IMR-90 (cell line): ENCODE data around the gene CD320. TPM values are rescaled to one million over a fixed set of nuclear protein-coding genes. Genes with fewer than 3 reads are reported as not detected.

Experiments
- ATAC-seq: fragments of 200-7000 bp; cut with Tn5 transposase; 2 replicates; pipeline ENCODE4 v1.9.1; 2020; ENCODE audit warnings: low read depth, mild to moderate bottlenecking, moderate library complexity
- BruUV-seq: library from RNA; stranded (reverse); fragments of 400-500 nt; replicated peaks from 2 replicates; lab custom pipeline; 2021; lab: Mats Ljungman, UMichigan
- CTCF ChIA-PET: fragments of 300-600 bp; formaldehyde crosslinking; extraction: SDS; loops from one replicate; lab custom pipeline; 2021; ENCODE audit warnings: antibody characterized with exemption; lab: Yijun Ruan, JAX
- POLR2A ChIA-PET: fragments of 300-600 bp; sonication (Branson Sonifier 250); formaldehyde crosslinking; loops from one replicate; lab custom pipeline; 2022; ENCODE audit warnings: antibody characterized with exemption; ENCODE audit not compliant: unreplicated experiment; lab: Charles Lee
- DNase-seq: peaks from one replicate; pipeline ENCODE4 v3.0.0; 2013
- H2AFZ ChIP-seq: replicated peaks from 2 replicates; pipeline ENCODE3; 2013; ENCODE audit warnings: low read length, mild to moderate bottlenecking; ENCODE audit not compliant: poor library complexity
- H2AK5ac ChIP-seq: 2 replicates; pipeline ENCODE4 v1.6.1; 2013; ENCODE audit warnings: low read depth, low read length, inconsistent platforms
- H2AK9ac ChIP-seq: replicated peaks from 2 replicates; pipeline ENCODE3; 2013; ENCODE audit warnings: mild to moderate bottlenecking, low read depth, low read length, moderate library complexity; ENCODE audit not compliant: poor library complexity
- H2BK120ac ChIP-seq: 2 replicates; pipeline ENCODE4 v1.6.1; 2013; ENCODE audit warnings: low read depth, low read length, inconsistent platforms
- H2BK15ac ChIP-seq: 3 replicates; pipeline ENCODE4 v1.6.1; 2013; ENCODE audit warnings: low read depth, low read length, inconsistent platforms
- H2BK20ac ChIP-seq: 2 replicates; pipeline ENCODE4 v1.6.1; 2013; ENCODE audit warnings: low read depth, mild to moderate bottlenecking, inconsistent platforms, low read length, moderate library complexity
- H2BK5ac ChIP-seq: 2 replicates; pipeline ENCODE4 v1.6.1; 2013; ENCODE audit warnings: mild to moderate bottlenecking, low read depth, low read length, inconsistent platforms; ENCODE audit not compliant: poor library complexity, severe bottlenecking
- H3K14ac ChIP-seq: replicated peaks from 2 replicates; pipeline ENCODE4 v1.6.1; 2013; ENCODE audit warnings: low read depth, low read length, inconsistent platforms
- H3K18ac ChIP-seq: 2 replicates; pipeline ENCODE4 v1.6.1; 2013; ENCODE audit warnings: low read depth, low read length, control low read depth
- H3K23ac ChIP-seq: 2 replicates; pipeline ENCODE4 v1.6.1; 2013; ENCODE audit warnings: low read depth, low read length, inconsistent platforms
- H3K27ac ChIP-seq: 2 replicates; pipeline ENCODE4 v1.5.1; 2013; ENCODE audit warnings: mild to moderate bottlenecking, control low read depth, low read length; ENCODE audit not compliant: insufficient read depth
- H3K27me3 ChIP-seq: 2 replicates; pipeline ENCODE4 v1.6.1; 2013; ENCODE audit warnings: low read length; ENCODE audit not compliant: control insufficient read depth, insufficient read depth
- H3K36me3 ChIP-seq: 2 replicates; pipeline ENCODE4 v1.6.1; 2013; ENCODE audit warnings: low read length, mixed read lengths; ENCODE audit not compliant: control insufficient read depth, insufficient read depth
- H3K4ac ChIP-seq: 2 replicates; pipeline ENCODE4 v1.6.1; 2013; ENCODE audit warnings: low read depth, low read length, inconsistent platforms
- H3K4me1 ChIP-seq: 2 replicates; pipeline ENCODE4 v1.6.1; 2013; ENCODE audit warnings: low read length, mixed read lengths; ENCODE audit not compliant: control insufficient read depth, insufficient read depth
- H3K4me2 ChIP-seq: 2 replicates; pipeline ENCODE4 v1.6.1; 2013; ENCODE audit warnings: low read depth, mild to moderate bottlenecking, control low read depth, low read length, moderate library complexity
- H3K4me3 ChIP-seq: 2 replicates; pipeline ENCODE4 v1.5.1; 2013; ENCODE audit warnings: low read depth, mild to moderate bottlenecking, control low read depth, low read length, moderate library complexity; ENCODE audit not compliant: insufficient read depth
- H3K56ac ChIP-seq: 2 replicates; pipeline ENCODE4 v1.6.1; 2013; ENCODE audit warnings: low read length, inconsistent platforms; ENCODE audit not compliant: insufficient read depth; ENCODE audit errors: extremely low read depth
- H3K79me1 ChIP-seq, 2 experiments: 2 replicates each; pipeline ENCODE4 v1.6.1; 2013; ENCODE audit warnings: low read length in 2 of 2, inconsistent platforms in 1 of 2, low read depth in 1 of 2
- H3K9ac ChIP-seq: 2 replicates; pipeline ENCODE4 v1.6.1; 2013; ENCODE audit warnings: low read depth, low read length, control low read depth
- H3K9me1 ChIP-seq: 2 replicates; pipeline ENCODE4 v1.6.1; 2013; ENCODE audit warnings: low read length, inconsistent platforms; ENCODE audit not compliant: insufficient read depth
- H3K9me3 ChIP-seq: 2 replicates; pipeline ENCODE4 v1.6.1; 2013; ENCODE audit warnings: low read length; ENCODE audit not compliant: control insufficient read depth, insufficient read depth
- H4K20me1 ChIP-seq: 2 replicates; pipeline ENCODE4 v1.6.1; 2013; ENCODE audit warnings: low read length, inconsistent platforms; ENCODE audit not compliant: insufficient read depth
- H4K5ac ChIP-seq: 2 replicates; pipeline ENCODE4 v1.6.1; 2013; ENCODE audit warnings: mild to moderate bottlenecking, low read depth, low read length, control low read depth
- H4K8ac ChIP-seq, 2 experiments: 2 replicates each; pipeline ENCODE4 v1.6.1; 2013; ENCODE audit warnings: low read depth in 2 of 2, low read length in 2 of 2, control low read depth in 1 of 2, inconsistent platforms in 1 of 2
- H4K91ac ChIP-seq: 2 replicates; pipeline ENCODE4 v1.6.1; 2013; ENCODE audit warnings: low read depth, low read length, inconsistent platforms; ENCODE audit not compliant: insufficient read depth
- BHLHE40 ChIP-seq: fragments of 150-350 bp; IDR thresholded peaks from 2 replicates; pipeline ENCODE4 v1.6.1; 2016; ENCODE audit warnings: mild to moderate bottlenecking, low read depth, low read length
- CEBPB ChIP-seq: IDR thresholded peaks from 2 replicates; pipeline ENCODE4 v1.6.1; 2012; ENCODE audit warnings: low read depth, low read length, improper control_type of control experiment
- CHD1 ChIP-seq: IDR thresholded peaks from 2 replicates; pipeline ENCODE4 v1.6.1; 2012; ENCODE audit warnings: low read depth, low read length, improper control_type of control experiment
- FOS ChIP-seq: fragments of 150-350 bp; IDR thresholded peaks from 2 replicates; pipeline ENCODE4 v1.6.1; 2016; ENCODE audit warnings: low read depth, low read length
- MAFK ChIP-seq: IDR thresholded peaks from 2 replicates; pipeline ENCODE4 v1.6.1; 2012; ENCODE audit warnings: low read depth, low read length, improper control_type of control experiment
- MAZ ChIP-seq: IDR thresholded peaks from 2 replicates; pipeline ENCODE4 v1.6.1; 2012; ENCODE audit warnings: low read depth, mild to moderate bottlenecking, low read length, improper control_type of control experiment, moderate library complexity, borderline replicate concordance
- MXI1 ChIP-seq: IDR thresholded peaks from 2 replicates; pipeline ENCODE4 v1.6.1; 2012; ENCODE audit warnings: low read depth, mild to moderate bottlenecking, low read length, moderate library complexity, borderline replicate concordance
- NFE2L2 ChIP-seq: fragments of 150-350 bp; IDR thresholded peaks from 2 replicates; pipeline ENCODE4 v1.6.1; 2016; ENCODE audit warnings: low read depth, mild to moderate bottlenecking, low read length
- POLR2A ChIP-seq: IDR thresholded peaks from 2 replicates; pipeline ENCODE4 v1.6.1; 2012; ENCODE audit warnings: mild to moderate bottlenecking, low read depth, low read length
- RAD21 ChIP-seq: IDR thresholded peaks from 2 replicates; pipeline ENCODE4 v1.6.1; 2012; ENCODE audit warnings: low read length, improper control_type of control experiment
- RCOR1 ChIP-seq: IDR thresholded peaks from 2 replicates; pipeline ENCODE4 v1.6.1; 2012; ENCODE audit warnings: mild to moderate bottlenecking, low read length, improper control_type of control experiment; ENCODE audit not compliant: insufficient replicate concordance
- RFX5 ChIP-seq: IDR thresholded peaks from 2 replicates; pipeline ENCODE4 v1.8.0; 2012; ENCODE audit warnings: low read depth, mild to moderate bottlenecking, low read length, moderate library complexity
- SMC3 ChIP-seq: fragments of 150-350 bp; IDR thresholded peaks from 2 replicates; pipeline ENCODE4 v1.6.1; 2016; ENCODE audit warnings: low read depth, mild to moderate bottlenecking, antibody characterized with exemption, low read length, moderate library complexity
- WGBS, 2 experiments: methylation state at CpG; one replicate each; pipeline versions ENCODE4 v1.1.5 to v1.1.7; 2013; ENCODE audit warnings: missing lambda C conversion rate in 2 of 2; ENCODE audit not compliant: insufficient read length in 1 of 2; ENCODE audit errors: extremely low coverage in 2 of 2; 5-methylcytosine and 5-hydroxymethylcytosine counted together
- dilution Hi-C: fragments of 300-500 bp; cut with HindIII; formaldehyde crosslinking; loops from one replicate; pipeline ENCODE4 v1.14.3; 2018; ENCODE audit warnings: low sequenced_read_pairs; ENCODE audit not compliant: unreplicated experiment
- in situ Hi-C: fragments of 300-500 bp; cut with MboI; formaldehyde crosslinking; loops from 3 replicates; pipeline ENCODE4 v1.14.3; 2019; ENCODE audit warnings: low sequenced_read_pairs, inconsistent platforms, mixed read lengths
- intact Hi-C: fragments of 100-400 bp; cut with micrococcal nuclease; formaldehyde crosslinking; loops from 2 replicates; pipeline ENCODE4 v1.10.0; 2022
- polyA plus RNA-seq, 3 experiments: library from polyadenylated mRNA; depleted of rRNA; stranded (reverse); fragments of >200 nt; gene quantifications; 2 replicates each; pipeline ENCODE4 v1.2.3, GENCODE V29; 2012; ENCODE audit warnings: low replicate concordance in 1 of 3
- total RNA-seq: library from RNA; depleted of rRNA; stranded (reverse); fragments of >200 nt; gene quantifications from 2 replicates; pipeline ENCODE4 v1.2.3, GENCODE V29; 2012
- TF ChIP-seq, protein P1 (sequence below): fragments of 150-350 bp; IDR thresholded peaks from 2 replicates; pipeline ENCODE4 v1.6.1; 2016; ENCODE audit warnings: low read depth, mild to moderate bottlenecking, low read length, moderate library complexity, borderline replicate concordance
- TF ChIP-seq, protein P2 (sequence below): fragments of 150-350 bp; IDR thresholded peaks from 2 replicates; pipeline ENCODE4 v1.6.1; 2017; ENCODE audit warnings: mild to moderate bottlenecking, antibody characterized with exemption, low read length, low read depth

Gene CD320
- total and polyA plus RNA-seq, 2 of the 4 experiments (the other 2 are of a cell fraction): 13.3 to 78.5 TPM

DNA sequence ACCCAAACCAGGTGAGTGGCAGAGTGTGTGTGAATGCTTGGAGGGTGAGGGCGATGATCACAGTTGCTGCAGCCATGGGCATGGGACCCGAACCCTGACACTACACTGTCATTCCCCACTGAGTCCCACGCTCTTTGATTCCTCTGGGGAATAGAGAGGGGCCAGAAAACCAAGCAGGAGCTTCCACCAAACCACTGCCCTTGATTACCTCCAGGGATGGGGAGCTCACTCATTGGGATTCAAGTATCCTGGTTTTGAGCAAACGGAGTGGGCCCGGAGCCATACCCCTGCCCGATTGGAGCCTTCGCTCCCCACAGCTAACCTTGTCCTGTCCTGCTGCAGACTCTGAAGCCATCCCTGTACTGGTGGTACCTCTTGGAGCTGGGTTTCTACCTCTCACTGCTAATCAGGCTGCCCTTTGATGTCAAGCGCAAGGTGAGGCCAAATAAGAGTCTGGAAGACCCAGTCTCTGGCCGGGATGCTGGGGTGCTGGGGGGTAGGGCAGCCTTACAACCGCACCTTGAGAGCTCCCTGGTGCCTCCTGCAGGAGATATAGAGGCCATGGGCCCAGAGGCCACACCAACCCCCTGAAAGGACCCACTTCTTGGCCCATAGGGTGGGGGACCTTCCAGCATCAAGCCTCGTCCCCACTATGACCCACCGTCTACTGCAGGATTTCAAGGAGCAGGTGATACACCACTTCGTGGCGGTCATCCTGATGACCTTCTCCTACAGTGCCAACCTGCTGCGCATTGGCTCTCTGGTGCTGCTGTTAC, 51.7 kb downstream of the CD320 start:
- POLR2A ChIA-PET: interaction anchor here (0.6 kb wide), 1 partner anchor 44 kb away, joined by 4 read pairs; no protein-coding TSS in a partner anchor
- H3K79me1 ChIP-seq: no peaks in the 10 kb centered on the region
- no peak overlapping the region for H4K91ac ChIP-seq
- in situ Hi-C loops: loop anchor here (10.0 kb wide), 1 partner anchor 282 kb away; no protein-coding TSS in a partner anchor
- H3K23ac ChIP-seq: no peak overlapping the region
- dilution Hi-C loops: no loop called here
- H2BK15ac ChIP-seq: no peak overlapping the region
- H3K27me3 ChIP-seq: no peaks in the 10 kb centered on the region
- DNase-seq (no peak), ATAC-seq (no peak)
- H4K5ac ChIP-seq: no peak overlapping the region
- H4K8ac ChIP-seq: no peak overlapping the region
- H2BK120ac ChIP-seq: no peak overlapping the region
- TF ChIP-seq, protein P1, sequence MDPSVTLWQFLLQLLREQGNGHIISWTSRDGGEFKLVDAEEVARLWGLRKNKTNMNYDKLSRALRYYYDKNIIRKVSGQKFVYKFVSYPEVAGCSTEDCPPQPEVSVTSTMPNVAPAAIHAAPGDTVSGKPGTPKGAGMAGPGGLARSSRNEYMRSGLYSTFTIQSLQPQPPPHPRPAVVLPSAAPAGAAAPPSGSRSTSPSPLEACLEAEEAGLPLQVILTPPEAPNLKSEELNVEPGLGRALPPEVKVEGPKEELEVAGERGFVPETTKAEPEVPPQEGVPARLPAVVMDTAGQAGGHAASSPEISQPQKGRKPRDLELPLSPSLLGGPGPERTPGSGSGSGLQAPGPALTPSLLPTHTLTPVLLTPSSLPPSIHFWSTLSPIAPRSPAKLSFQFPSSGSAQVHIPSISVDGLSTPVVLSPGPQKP: no peak
- TF ChIP-seq NFE2L2 (no peak), MAFK (no peak), RAD21 (no peak), FOS (no peak), BHLHE40 (no peak), CHD1 (no peak), SMC3 (no peak), RFX5 (no peak), MXI1 (no peak), CEBPB (no peak), MAZ (no peak), RCOR1 (no peak), POLR2A (no peak)
- TF ChIP-seq, protein P2, sequence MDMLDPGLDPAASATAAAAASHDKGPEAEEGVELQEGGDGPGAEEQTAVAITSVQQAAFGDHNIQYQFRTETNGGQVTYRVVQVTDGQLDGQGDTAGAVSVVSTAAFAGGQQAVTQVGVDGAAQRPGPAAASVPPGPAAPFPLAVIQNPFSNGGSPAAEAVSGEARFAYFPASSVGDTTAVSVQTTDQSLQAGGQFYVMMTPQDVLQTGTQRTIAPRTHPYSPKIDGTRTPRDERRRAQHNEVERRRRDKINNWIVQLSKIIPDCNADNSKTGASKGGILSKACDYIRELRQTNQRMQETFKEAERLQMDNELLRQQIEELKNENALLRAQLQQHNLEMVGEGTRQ: no peak
- no peak overlapping the region for H2AK5ac ChIP-seq
- H3K9me3 ChIP-seq: no peaks in the 10 kb centered on the region
- CTCF ChIA-PET: interaction anchor here (0.7 kb wide), 1 partner anchor 312 kb away, joined by 4 read pairs; no protein-coding TSS in a partner anchor
- peaks cover 3% of the 10 kb centered on the region; the same call in 1 of the 2 replicates for H3K4me1 ChIP-seq
- H3K27ac ChIP-seq: no peak overlapping the region
- intact Hi-C loops: loop anchor here (10.0 kb wide), 1 partner anchor 252 kb away; the partner anchor contains the start of gene ELAVL1
- H3K36me3 ChIP-seq: peaks cover 6% of the 10 kb centered on the region; the same call in 1 of the 2 replicates
- H4K20me1 ChIP-seq: no peaks in the 10 kb centered on the region
- WGBS, 2 experiments: 80% methylated on average over 3 of the region's 15 CpGs; no CpG with 5 or more reads in 1 of the 2 experiments
- no peak overlapping the region for H3K4ac ChIP-seq
- no peak overlapping the region for H3K18ac ChIP-seq
- no peak overlapping the region for H3K9ac ChIP-seq
- H3K56ac ChIP-seq: no peak overlapping the region
- H3K4me3 ChIP-seq: no peak overlapping the region
- H2BK20ac ChIP-seq: no peak overlapping the region
- no TSS peak for BruUV-seq
- H3K14ac ChIP-seq: no peak overlapping the region
- H2BK5ac ChIP-seq: no peak overlapping the region
- no peak overlapping the region for H3K4me2 ChIP-seq
- H3K9me1 ChIP-seq: no peaks in the 10 kb centered on the region
- no peak overlapping the region for H2AK9ac ChIP-seq
- no peak overlapping the region for H2AFZ ChIP-seq
